AG04449 (cell line): ENCODE data around the gene MUSTN1.

Experiments
- CTCF ChIA-PET: fragments of 350-600 bp; formaldehyde crosslinking; extraction: SDS; loops from one replicate; lab custom pipeline; 2021; ENCODE audit warnings: antibody characterized with exemption; lab: Yijun Ruan, JAX
- POLR2A ChIA-PET: fragments of 400-600, 350-600 bp; formaldehyde crosslinking; extraction: SDS; loops from one replicate; lab custom pipeline; 2020; ENCODE audit warnings: antibody characterized with exemption, inconsistent platforms; lab: Yijun Ruan, JAX
- DNase-seq: peaks from one replicate; pipeline ENCODE4 v3.0.0-alpha.2; 2010; ENCODE audit warnings: low read depth, low spot score
- H3K4me3 ChIP-seq: 2 replicates; pipeline ENCODE4 v1.5.1; 2011; ENCODE audit warnings: low read depth, mild to moderate bottlenecking, control low read depth, low read length
- CTCF ChIP-seq: IDR thresholded peaks from one replicate; pipeline ENCODE4 v1.5.1; 2011; ENCODE audit warnings: mild to moderate bottlenecking, moderate library complexity, low read length, control low read depth, inconsistent platforms; ENCODE audit not compliant: insufficient read depth; ENCODE audit errors: missing control alignments

Gene MUSTN1

GRCh38 chr3:52784931-52785590, 49.8 kb downstream of the MUSTN1 start:
- DNase-seq = no peak
- ChIA-PET POLR2A (no interaction called here), CTCF (no interaction called here)
- no peak for TF ChIP-seq CTCF
- no peak overlapping the region for H3K4me3 ChIP-seq

GRCh38 chr3:52784021-52784621, 50.7 kb downstream of the MUSTN1 start:
- no peak overlapping the region for H3K4me3 ChIP-seq
- no peak for DNase-seq
- CTCF ChIA-PET = interaction anchor here (1.3 kb wide), 1 partner anchor 35 kb away, joined by 4 read pairs; no protein-coding TSS in a partner anchor
- no peak for TF ChIP-seq CTCF
- POLR2A ChIA-PET = no interaction called here

GRCh38 chr3:52783211-52783555, 51.6 kb downstream of the MUSTN1 start:
- DNase-seq = no peak
- no peak for TF ChIP-seq CTCF
- H3K4me3 ChIP-seq = no peak overlapping the region
- ChIA-PET POLR2A (no interaction called here), CTCF (interaction anchor here (1.0 to 1.3 kb wide), 2 partner anchors 36 to 152 kb away, joined by 3 to 4 read pairs; no protein-coding TSS in a partner anchor)
